Uterus (tissue), 4 donors: ENCODE measurements around the gene BCDIN3D. TPM values are rescaled to one million over a fixed set of nuclear protein-coding genes. Genes with fewer than 3 reads are reported as not detected.
"Not testable (repeated sequence)": the region's sequence is repeated elsewhere in the genome, so short reads cannot be mapped to it uniquely, and the experiment has no call there.

Experiments
- DNase-seq, 2 donors: peaks; one replicate each; pipeline ENCODE4 v3.0.0-alpha.2; 2019 to 2020
- H3K27ac ChIP-seq, 2 donors: fragments of 200-600 bp; sonication (generic); 1 replicate in 1 of 2; 2 replicates in 1 of 2; pipeline ENCODE4 v1.5.1; 2016 to 2018
- H3K27me3 ChIP-seq, 2 donors: fragments of 200-600 bp; sonication (generic); one replicate each; pipeline ENCODE4 v1.5.1; 2018 to 2019; ENCODE audit warnings: control low read depth in 1 of 2
- H3K36me3 ChIP-seq, 2 donors: fragments of 200-600 bp; sonication (generic); one replicate each; pipeline ENCODE4 v1.5.1; 2019; ENCODE audit warnings: control low read depth in 1 of 2
- H3K4me1 ChIP-seq, 2 donors: fragments of 200-600 bp; sonication (generic); one replicate each; pipeline ENCODE4 v1.5.1; 2018 to 2019; ENCODE audit warnings: control low read depth in 1 of 2
- H3K4me3 ChIP-seq, 2 donors: fragments of 200-600 bp; sonication (generic); 1 replicate in 1 of 2; 2 replicates in 1 of 2; pipeline ENCODE4 v1.5.1; 2018 to 2019; ENCODE audit warnings: mild to moderate bottlenecking in 1 of 2
- H3K9me3 ChIP-seq, 2 donors: fragments of 200-600 bp; sonication (generic); one replicate each; pipeline ENCODE4 v1.5.1; 2019; ENCODE audit warnings: control low read depth in 1 of 2
- CTCF ChIP-seq, 4 experiments: fragments of 200-600 bp in 2 of 4; fragments of 450-650 bp in 2 of 4; sonication (generic) in 2 of 4; IDR thresholded peaks; one replicate each; pipeline ENCODE4 v1.5.1; 2016 to 2019; ENCODE audit warnings: antibody characterized with exemption in 4 of 4, mild to moderate bottlenecking in 2 of 4, moderate library complexity in 1 of 4
- POLR2A ChIP-seq, 2 donors: fragments of 450-650 bp; IDR thresholded peaks; one replicate each; pipeline ENCODE4 v1.6.1; 2016; ENCODE audit warnings: antibody characterized with exemption in 2 of 2, mild to moderate bottlenecking in 1 of 2, moderate library complexity in 1 of 2
- intact Hi-C: fragments of 100-400 bp; cut with DNase I; formaldehyde crosslinking; loops from one replicate; pipeline ENCODE4 v1.15.1; 2023; ENCODE audit warnings: low total_unique reads
- total RNA-seq, 4 donors: library from RNA; depleted of rRNA in 3 of 4; stranded (reverse); fragments of >200 nt in 3 of 4; gene quantifications; one replicate each; pipeline versions ENCODE4 v1.1.0 to v1.2.4, GENCODE V29; 2014 to 2023
- donor health status: DM: yes; HTN: yes; CAD: no.

Gene BCDIN3D
- total RNA-seq, 4 donors from 2014 or later, result 2.1 to 7.2 (median 2.7) TPM

- Histone ChIP-seq H3K27ac (no peak overlapping the region), H3K27me3 (no peaks in the 10 kb centered on the region), H3K4me3 (no peak overlapping the region), H3K9me3 (no peaks in the 10 kb centered on the region), H3K4me1 (peaks cover 15 to 20% of the 10 kb centered on the region in 2 donors), H3K36me3 (no peaks in the 10 kb centered on the region)
- intact Hi-C loops, result loop anchor here (5.0 kb wide), 1 partner anchor 102 kb away; no protein-coding TSS in a partner anchor
- DNase-seq, result no peak
- TF ChIP-seq CTCF (IDR thresholded peaks at IDR 0.05) (no peak), POLR2A (IDR thresholded peaks at IDR 0.05) (no peak)
Measured at GRCh38 chr12:49865782-49866135, 22.9 kb upstream of the BCDIN3D start.

DNA sequence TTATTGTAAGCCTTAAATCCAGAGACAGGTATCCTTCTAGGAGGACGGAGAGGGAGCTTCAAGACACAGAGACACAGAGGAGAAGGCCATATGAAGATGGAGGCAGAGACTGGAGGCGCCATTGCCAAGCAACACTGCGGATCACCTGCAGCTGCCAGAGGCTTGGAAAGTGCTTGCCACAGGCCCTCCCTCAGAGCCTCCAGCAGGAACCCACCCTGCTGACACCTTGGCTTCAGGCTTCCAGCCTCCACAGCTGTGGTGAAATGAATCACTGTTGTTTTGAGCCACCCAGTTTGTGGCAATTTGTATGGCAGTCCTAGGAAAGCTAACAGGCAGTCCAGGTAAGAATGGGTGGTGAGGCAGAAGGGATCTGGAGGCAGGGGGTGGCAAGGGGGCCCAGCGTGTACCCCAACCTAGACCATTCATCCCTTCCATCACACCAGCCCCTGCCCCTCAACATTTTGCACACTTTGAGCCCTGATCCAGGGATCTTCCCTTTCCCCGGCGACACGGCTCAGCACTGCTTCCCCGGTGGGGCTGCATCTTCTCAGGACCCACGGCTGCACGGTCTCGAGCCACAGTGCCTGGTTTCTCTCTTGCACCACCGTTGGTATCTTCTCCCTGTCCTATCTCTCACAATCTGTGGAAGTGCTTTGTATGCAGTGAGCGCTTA, 22.3 kb upstream of the BCDIN3D start:
- Histone ChIP-seq H3K9me3 (no peaks in the 10 kb centered on the region), H3K4me3 (no peak overlapping the region), H3K27ac (no peak overlapping the region), H3K36me3 (no peaks in the 10 kb centered on the region), H3K4me1 (peaks cover 15 to 20% of the 10 kb centered on the region in 2 donors), H3K27me3 (no peaks in the 10 kb centered on the region)
- intact Hi-C loops, result loop anchor here (5.0 kb wide), 1 partner anchor 102 kb away; no protein-coding TSS in a partner anchor
- DNase-seq, result no peak
- TF ChIP-seq POLR2A (IDR thresholded peaks at IDR 0.05), result no peak
- no peak for TF ChIP-seq CTCF (IDR thresholded peaks at IDR 0.05)

GRCh38 chr12:49864798-49865090, 21.8 kb upstream of the BCDIN3D start:
- intact Hi-C loops, result loop anchor here (5.0 kb wide), 1 partner anchor 103 kb away; no protein-coding TSS in a partner anchor
- Histone ChIP-seq H3K36me3 (no peaks in the 10 kb centered on the region), H3K27me3 (no peaks in the 10 kb centered on the region), H3K9me3 (no peaks in the 10 kb centered on the region), H3K27ac (no peak overlapping the region), H3K4me1 (peaks cover 13 to 20% of the 10 kb centered on the region in 2 donors), H3K4me3 (no peak overlapping the region)
- no peak for TF ChIP-seq POLR2A (IDR thresholded peaks at IDR 0.05)
- TF ChIP-seq CTCF (IDR thresholded peaks at IDR 0.05), result no peak
- DNase-seq, result no peak

DNA sequence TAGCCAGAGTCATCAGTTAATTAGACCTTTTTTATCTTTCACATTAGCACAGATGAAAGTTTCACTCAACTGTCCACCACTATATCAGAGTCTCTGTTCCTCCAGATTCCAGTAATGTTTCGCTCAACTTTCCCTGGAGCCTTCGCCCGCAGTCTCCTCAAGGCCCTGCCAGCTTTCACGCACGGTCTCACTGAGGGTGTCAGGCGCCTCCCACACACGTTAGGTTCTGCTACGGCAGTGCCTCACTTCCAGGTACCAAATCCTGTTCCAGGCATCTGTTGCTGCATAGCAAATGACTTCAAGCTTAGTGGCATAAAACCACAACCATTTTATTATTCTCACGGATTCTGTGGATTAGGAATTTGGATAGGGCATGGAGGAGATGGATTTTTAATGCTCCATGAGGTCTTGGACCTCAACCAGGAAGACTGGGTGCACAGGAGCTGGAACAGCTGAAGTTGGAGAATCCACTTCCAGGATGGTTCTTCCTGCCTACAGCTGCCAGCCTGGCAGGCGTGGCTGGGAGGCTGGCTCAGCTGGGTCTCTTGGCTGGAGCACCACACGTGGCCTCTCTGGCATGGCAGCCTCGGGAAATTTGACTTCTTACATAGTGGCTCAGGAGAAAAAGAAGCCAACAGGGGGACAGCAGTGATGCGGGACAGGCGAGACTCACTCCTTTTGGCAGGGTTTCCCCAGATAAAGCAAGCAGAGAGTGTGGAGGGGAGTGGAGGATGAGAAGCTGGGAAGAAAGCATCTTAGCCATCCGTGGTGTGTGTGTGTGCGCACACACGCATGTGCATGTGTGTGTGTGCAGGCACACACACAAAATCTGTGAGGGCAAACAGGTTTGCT, 21.3 kb upstream of the BCDIN3D start:
- Histone ChIP-seq H3K9me3 (no peaks in the 10 kb centered on the region), H3K27ac (no peak overlapping the region), H3K4me1 (peaks cover 11 to 20% of the 10 kb centered on the region in 2 donors), H3K27me3 (no peaks in the 10 kb centered on the region), H3K36me3 (no peaks in the 10 kb centered on the region), H3K4me3 (no peak overlapping the region)
- intact Hi-C loops, result no loop called here
- no peak for DNase-seq
- TF ChIP-seq POLR2A (IDR thresholded peaks at IDR 0.05), result no peak
- TF ChIP-seq CTCF (IDR thresholded peaks at IDR 0.05), result no peak

DNA sequence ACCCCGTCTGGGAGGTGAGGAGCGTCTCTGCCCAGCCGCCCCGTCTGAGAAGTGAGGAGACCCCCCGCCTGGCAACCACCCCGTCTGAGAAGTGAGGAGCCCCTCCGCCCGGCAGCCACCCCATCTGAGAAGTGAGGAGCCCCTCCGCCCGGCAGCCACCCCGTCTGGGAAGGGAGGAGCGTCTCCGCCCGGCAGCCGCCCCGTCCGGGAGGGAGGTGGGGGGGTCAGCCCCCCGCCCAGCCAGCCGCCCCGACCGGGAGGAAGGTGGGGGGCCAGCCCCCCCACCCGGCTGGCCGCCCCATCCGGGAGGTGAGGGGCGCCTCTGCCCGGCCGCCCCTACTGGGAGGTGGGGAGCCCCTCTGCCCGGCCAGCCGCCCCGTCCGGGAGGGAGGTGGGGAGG, 18.0 kb upstream of the BCDIN3D start:
- intact Hi-C loops, H3K36me3 ChIP-seq, H3K9me3 ChIP-seq, H3K4me3 ChIP-seq, H3K27me3 ChIP-seq, H3K4me1 ChIP-seq, H3K27ac ChIP-seq, DNase-seq: not testable (repeated sequence)

DNA sequence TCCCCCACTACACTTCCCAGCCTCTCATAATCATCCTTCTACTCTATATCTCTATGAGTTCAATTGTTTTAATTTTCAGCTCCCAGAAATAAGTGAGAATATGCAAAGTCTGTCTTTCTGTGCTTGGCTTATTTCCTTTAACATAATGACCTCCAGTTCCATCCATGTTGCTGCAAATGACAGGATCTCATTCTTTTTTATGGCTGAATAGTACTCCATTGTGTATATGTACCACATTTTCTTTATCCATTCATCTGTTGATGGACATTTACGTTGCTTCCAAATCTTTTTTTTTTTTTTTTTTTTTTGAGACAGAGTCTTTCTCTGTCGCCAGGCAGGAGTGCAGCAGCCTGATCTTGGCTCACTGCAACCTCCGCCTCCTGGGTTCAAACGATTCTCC, 13.0 kb upstream of the BCDIN3D start:
- H3K27me3 ChIP-seq, H3K4me3 ChIP-seq, H3K4me1 ChIP-seq, intact Hi-C loops, H3K36me3 ChIP-seq, H3K9me3 ChIP-seq, H3K27ac ChIP-seq, DNase-seq: not testable (repeated sequence)
